SK-N-SH (cell line): ENCODE data around the gene PSPN. TPM values are rescaled to one million over a fixed set of nuclear protein-coding genes. Genes with fewer than 3 reads are reported as not detected.
A peak's percentile ranks its signal among the peaks of the same experiment; 100 is the strongest.

ENCODE experiments used
- CTCF ChIP-seq: fragments of 200-600 bp; sonication (generic); IDR thresholded peaks from 2 replicates; pipeline ENCODE4 v1.6.1; 2017; ENCODE audit warnings: antibody characterized with exemption, mild to moderate bottlenecking, moderate library complexity
- ELF1 ChIP-seq: IDR thresholded peaks from 2 replicates; pipeline ENCODE4 v1.4.0; 2012
- EP300 ChIP-seq, 2 experiments: IDR thresholded peaks; 2 replicates each; pipeline versions ENCODE4 v1.4.0 to v1.6.1; 2012; ENCODE audit warnings: borderline replicate concordance in 1 of 2, low read depth in 1 of 2, low read length in 1 of 2
- FOSL2 ChIP-seq: IDR thresholded peaks from 2 replicates; pipeline ENCODE4 v1.4.0; 2012; ENCODE audit warnings: low read depth, mild to moderate bottlenecking, moderate library complexity, borderline replicate concordance
- FOXJ3 ChIP-seq: sonication (generic); formaldehyde crosslinking; IDR thresholded peaks from 2 replicates; pipeline ENCODE4 v1.5.1; 2020; ENCODE audit warnings: mild to moderate bottlenecking, missing genetic modification reagents
- FOXM1 ChIP-seq: IDR thresholded peaks from 2 replicates; pipeline ENCODE4 v1.4.0; 2012; ENCODE audit warnings: low read depth, mild to moderate bottlenecking
- GATA2 ChIP-seq: sonication (generic); formaldehyde crosslinking; IDR thresholded peaks from 2 replicates; pipeline ENCODE4 v1.5.0; 2020; ENCODE audit warnings: mild to moderate bottlenecking, missing genetic modification reagents
- JUND ChIP-seq: IDR thresholded peaks from 2 replicates; pipeline ENCODE4 v1.4.0; 2012
- MEF2A ChIP-seq: IDR thresholded peaks from 2 replicates; pipeline ENCODE4 v1.4.0; 2012; ENCODE audit warnings: low read depth, borderline replicate concordance
- PBX3 ChIP-seq: IDR thresholded peaks from 2 replicates; pipeline ENCODE4; 2012
- RAD21 ChIP-seq: IDR thresholded peaks from 2 replicates; pipeline ENCODE4 v1.6.1; 2012; ENCODE audit warnings: mild to moderate bottlenecking, low read length
- RCOR1 ChIP-seq: fragments of 150-350 bp; IDR thresholded peaks from 2 replicates; pipeline ENCODE4 v1.6.1; 2017; ENCODE audit warnings: antibody characterized with exemption, low read length
- REST ChIP-seq: IDR thresholded peaks from 2 replicates; pipeline ENCODE4 v1.6.1; 2012; ENCODE audit warnings: mild to moderate bottlenecking, low read depth, low read length, moderate library complexity
- RFX5 ChIP-seq: IDR thresholded peaks from 2 replicates; pipeline ENCODE4 v1.6.1; 2012; ENCODE audit warnings: mild to moderate bottlenecking, improper control_type of control experiment, low read length
- RXRA ChIP-seq: IDR thresholded peaks from 2 replicates; pipeline ENCODE4 v1.4.0; 2012; ENCODE audit warnings: low read depth, mild to moderate bottlenecking, borderline replicate concordance
- SMC3 ChIP-seq: IDR thresholded peaks from 2 replicates; pipeline ENCODE4 v1.6.1; 2012; ENCODE audit warnings: low read depth, low read length, improper control_type of control experiment
- USF2 ChIP-seq: fragments of 150-350 bp; IDR thresholded peaks from 2 replicates; pipeline ENCODE4 v1.6.1; 2017; ENCODE audit warnings: antibody characterized with exemption, low read length, low read depth, borderline replicate concordance
- polyA plus RNA-seq, 3 experiments: library from polyadenylated mRNA; depleted of rRNA; stranded (reverse); fragments of >200 nt; gene quantifications; 2 replicates each; pipeline ENCODE4 v1.2.3, GENCODE V29; 2012

The PSPN gene
- polyA plus RNA-seq, 1 of the 3 experiments (the other 2 are of a cell fraction), result 0.59 TPM

GRCh38 chr19:6372594-6373095, 3.1 kb downstream of the PSPN start, which contains the start of gene ALKBH7 (continued):
- no peak for TF ChIP-seq FOXJ3
- peak; percentile 32; the same call in 1 of the 2 replicates for TF ChIP-seq ELF1
- TF ChIP-seq RCOR1, result no peak
- TF ChIP-seq CTCF, result no peak
- no peak for TF ChIP-seq REST
- no peak for TF ChIP-seq GATA2
- no peak for TF ChIP-seq RAD21
- no peak for TF ChIP-seq FOXM1
- TF ChIP-seq SMC3, result no peak
- TF ChIP-seq JUND, result no peak
- no peak for TF ChIP-seq RXRA
- TF ChIP-seq MEF2A, result no peak
- TF ChIP-seq RFX5, result no peak
- no peak for TF ChIP-seq EP300 (IDR thresholded peaks at IDR 0.05; ENCODE audit: borderline replicate concordance in 1 of 2, low read depth in 1 of 2, low read length in 1 of 2)
- TF ChIP-seq FOSL2, result no peak
- no peak for TF ChIP-seq USF2
- TF ChIP-seq PBX3, result peak; percentile 100
